ENCODE results near the gene SMCO2.

DNA sequence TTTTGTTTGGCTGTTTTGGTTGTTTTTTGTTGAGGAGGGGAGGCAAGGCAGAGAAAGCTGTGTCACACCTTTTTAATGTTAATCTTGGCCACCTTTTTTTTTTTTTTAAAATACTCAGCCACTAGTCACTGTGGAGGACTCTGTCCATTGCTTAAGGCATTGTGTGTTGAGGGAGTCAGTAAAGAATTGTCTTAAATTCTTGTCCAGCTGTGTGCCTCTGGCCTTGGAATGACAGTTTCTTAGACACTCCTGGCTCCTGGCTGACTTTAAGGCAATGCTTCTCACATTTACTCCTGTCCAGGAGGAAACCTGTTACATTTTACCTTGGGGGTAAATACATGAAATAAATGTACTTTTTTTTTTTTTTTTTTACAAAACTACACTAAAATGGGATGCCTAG lies 18.1 kb upstream of the SMCO2 start:
- no peak for TF ChIP-seq POLR2A (IDR thresholded peaks at IDR 0.05; ENCODE audit: low read depth, low read length)
- no peak for TF ChIP-seq TAF1 (IDR thresholded peaks at IDR 0.05; ENCODE audit: low read depth, low read length)

Measured in GM12891 (cell line).